ENCODE data around the gene FAM20A.
"Not testable (repeated sequence)": the region's sequence is repeated elsewhere in the genome, so short reads cannot be mapped to it uniquely, and the experiment has no call there.

Gene FAM20A

GRCh38 chr17:68527314-68527713 lies 73.9 kb downstream of the FAM20A start:
- no peak for TF ChIP-seq CTCF (conservative IDR thresholded peaks at IDR 0.05; ENCODE audit: low read depth, low read length)
- no peak for DNase-seq (ENCODE audit: low read depth)
- H3K4me3 ChIP-seq (ENCODE audit: low read length): no peak overlapping the region

- no peak for DNase-seq (ENCODE audit: low read depth)
- H3K4me3 ChIP-seq (ENCODE audit: low read length): no peak overlapping the region
- TF ChIP-seq CTCF (conservative IDR thresholded peaks at IDR 0.05; ENCODE audit: low read depth, low read length): no peak
These were observed 74.6 kb downstream of the FAM20A start for GRCh38 chr17:68526548-68526947.

GRCh38 chr17:68522266-68522665 lies 78.9 kb downstream of the FAM20A start:
- no peak for TF ChIP-seq CTCF (conservative IDR thresholded peaks at IDR 0.05; ENCODE audit: low read depth, low read length)
- DNase-seq (ENCODE audit: low read depth): no peak
- no peak overlapping the region for H3K4me3 ChIP-seq (ENCODE audit: low read length)

- DNase-seq (ENCODE audit: low read depth): no peak
- TF ChIP-seq CTCF (conservative IDR thresholded peaks at IDR 0.05; ENCODE audit: low read depth, low read length): no peak
- H3K4me3 ChIP-seq (ENCODE audit: low read length): no peak overlapping the region
These were observed 81.3 kb downstream of the FAM20A start for GRCh38 chr17:68519911-68520310.

- not testable (repeated sequence) for DNase-seq (ENCODE audit: low read depth); H3K4me3 ChIP-seq (ENCODE audit: low read length)
These were observed 82.1 kb downstream of the FAM20A start for GRCh38 chr17:68519051-68519450.

- no peak for DNase-seq (ENCODE audit: low read depth)
- TF ChIP-seq CTCF (conservative IDR thresholded peaks at IDR 0.05; ENCODE audit: low read depth, low read length): no peak
These were observed 82.9 kb downstream of the FAM20A start for GRCh38 chr17:68518063-68518815.

GRCh38 chr17:68517605-68518004 lies 83.6 kb downstream of the FAM20A start:
- not testable (repeated sequence) for H3K4me3 ChIP-seq (ENCODE audit: low read length); DNase-seq (ENCODE audit: low read depth)

More at GRCh38 chr17:68518063-68518815, 82.9 kb downstream of the FAM20A start:
- no peak overlapping the region for H3K4me3 ChIP-seq (ENCODE audit: low read length)

GRCh38 chr17:68516732-68517131 lies 84.4 kb downstream of the FAM20A start:
- no peak overlapping the region for H3K4me3 ChIP-seq (ENCODE audit: low read length)
- DNase-seq (ENCODE audit: low read depth): no peak
- TF ChIP-seq CTCF (conservative IDR thresholded peaks at IDR 0.05; ENCODE audit: low read depth, low read length): no peak

Measured in retinal pigment epithelial cell (primary cell).